SK-N-MC (cell line): ENCODE data around the gene POLR2H.

ENCODE experiments used
- EZH2 ChIP-seq: fragments of 200-600 bp; sonication (generic); IDR thresholded peaks from one replicate; pipeline ENCODE4 v1.6.1; 2017; ENCODE audit warnings: antibody characterized with exemption
- FOXP2 ChIP-seq: optimal IDR thresholded peaks from 2 replicates; pipeline ENCODE3; 2011; ENCODE audit warnings: mild to moderate bottlenecking, moderate library complexity; ENCODE audit not compliant: insufficient read depth; ENCODE audit errors: extremely low read length, control extremely low read depth
- POLR2AphosphoS5 ChIP-seq: IDR thresholded peaks from 2 replicates; pipeline ENCODE4 v1.6.1; 2012; ENCODE audit warnings: mild to moderate bottlenecking, low read depth, low read length, borderline replicate concordance

DNA sequence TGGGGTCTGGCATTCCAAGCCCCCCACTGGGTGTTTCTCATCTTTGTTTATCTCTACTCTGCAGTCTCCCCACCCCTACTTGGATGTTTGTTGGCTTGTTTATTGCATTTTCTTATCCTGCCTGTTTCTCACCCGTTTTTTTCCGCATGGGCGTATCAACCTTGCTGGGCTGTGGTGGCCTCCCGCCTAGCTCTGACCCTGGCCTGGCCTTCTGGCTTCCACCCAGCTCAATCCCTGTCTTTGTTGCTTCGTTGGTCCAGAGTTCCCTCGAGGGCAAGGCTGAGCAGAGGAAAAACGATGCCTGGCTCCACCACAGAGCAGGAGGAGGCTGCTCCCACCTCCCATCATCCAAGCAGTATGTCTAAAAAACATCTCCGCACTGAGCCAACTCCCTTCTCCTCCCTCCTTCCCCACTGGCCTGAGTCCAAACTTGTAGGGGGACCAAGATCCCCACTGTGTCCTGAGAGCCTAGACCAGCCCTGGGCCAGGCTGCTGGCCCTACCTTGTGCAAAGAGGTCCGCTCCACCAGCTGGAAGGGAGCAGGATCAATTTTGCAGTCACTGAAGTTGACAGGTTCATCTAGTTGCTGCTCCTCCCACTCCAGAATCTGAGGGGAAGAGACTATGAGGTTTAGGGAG, 9.9 kb upstream of the POLR2H start:
- TF ChIP-seq POLR2AphosphoS5: no peak
- no peak for TF ChIP-seq EZH2
- no peak for TF ChIP-seq FOXP2
